COLO829 (cell line): ENCODE measurements around the gene CPEB3.

ENCODE experiments used
- DNase-seq: peaks from one replicate; pipeline ENCODE4 v3.0.0; 2012; ENCODE audit warnings: low spot score

CPEB3 gene

DNA sequence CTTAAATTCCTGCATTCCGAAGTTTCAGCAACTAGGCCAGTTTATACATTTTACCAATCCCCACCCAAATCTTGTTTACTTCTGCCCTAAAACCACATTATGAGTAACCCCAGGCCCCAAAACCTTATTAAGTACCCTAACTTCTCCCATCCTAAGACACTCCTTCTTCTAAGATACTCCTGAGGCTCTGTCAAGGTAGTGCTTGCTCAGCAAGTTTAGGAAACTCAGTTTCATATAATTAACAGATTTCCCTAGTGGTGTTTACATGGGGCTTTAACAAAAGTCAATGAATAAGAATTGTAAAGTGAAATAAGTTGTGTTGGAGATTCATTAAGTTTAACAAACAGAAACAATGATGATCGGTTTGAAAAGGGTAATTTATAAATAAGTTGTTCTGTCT lies 77.8 kb downstream of the CPEB3 start:
- no peak for DNase-seq

DNA sequence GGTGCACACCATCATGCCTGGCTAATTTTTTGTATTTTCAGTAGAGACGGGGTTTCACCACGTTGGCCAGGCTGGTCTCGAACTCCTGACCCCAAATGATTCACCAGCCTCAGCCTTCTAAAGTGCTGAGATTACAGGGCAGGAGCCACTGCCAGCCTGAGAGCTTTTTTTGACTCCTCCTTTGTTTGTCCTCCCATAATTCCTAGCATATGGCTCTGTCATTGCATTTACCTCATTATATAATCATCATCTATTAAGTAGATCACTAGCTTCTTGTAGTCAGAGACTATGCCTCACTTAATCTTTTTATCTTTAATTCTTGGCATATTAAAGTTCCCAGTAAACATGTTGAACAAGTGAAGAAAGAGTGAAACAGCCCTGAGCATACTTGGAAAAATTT lies 82.1 kb downstream of the CPEB3 start:
- no peak for DNase-seq

DNA sequence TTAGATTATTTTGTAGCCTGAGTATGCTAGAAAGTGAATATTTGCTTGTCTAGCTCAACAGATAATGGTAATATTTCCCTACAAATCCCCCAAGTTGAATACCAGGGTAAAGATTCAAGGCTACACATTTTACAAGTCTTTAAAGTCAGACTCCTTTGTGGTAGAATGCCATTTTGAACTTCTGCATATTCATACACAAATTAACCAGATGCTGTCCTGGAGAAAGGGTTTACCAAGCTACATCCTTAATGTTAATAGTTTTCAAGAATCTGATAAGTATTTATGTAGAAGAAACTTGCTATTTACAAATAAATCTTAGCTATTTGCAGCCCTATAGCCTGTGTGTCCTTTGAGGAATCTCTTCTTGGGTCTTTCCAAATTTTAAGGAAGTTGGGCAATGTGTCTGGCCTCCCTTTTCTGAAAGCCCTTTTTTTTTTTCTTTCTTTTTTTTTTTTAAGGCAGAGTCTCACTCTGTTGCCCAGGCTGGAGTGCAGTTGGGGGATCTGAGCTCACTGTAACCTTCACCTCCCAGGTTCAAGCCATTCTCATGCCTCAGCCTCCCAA lies 82.6 kb downstream of the CPEB3 start:
- DNase-seq: no peak

DNA sequence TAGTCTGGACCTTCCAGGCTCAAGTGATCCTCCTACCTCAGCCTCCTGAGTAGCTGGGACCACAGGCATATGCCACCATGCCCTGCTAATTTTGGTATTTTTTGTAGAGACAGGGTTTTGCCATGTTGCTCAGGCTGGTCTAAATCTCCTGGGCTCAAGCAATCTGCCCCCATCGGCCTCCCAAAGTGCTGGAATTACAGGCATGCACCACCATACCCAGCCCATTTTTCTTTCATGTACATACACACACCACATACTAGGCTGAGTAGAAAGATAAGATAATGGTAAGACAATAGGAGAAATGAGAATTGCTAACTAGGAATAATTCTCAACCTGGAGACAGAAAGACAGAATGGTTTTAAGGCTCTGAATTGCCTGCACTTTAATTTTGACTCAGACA lies 83.8 kb downstream of the CPEB3 start:
- no peak for DNase-seq

DNA sequence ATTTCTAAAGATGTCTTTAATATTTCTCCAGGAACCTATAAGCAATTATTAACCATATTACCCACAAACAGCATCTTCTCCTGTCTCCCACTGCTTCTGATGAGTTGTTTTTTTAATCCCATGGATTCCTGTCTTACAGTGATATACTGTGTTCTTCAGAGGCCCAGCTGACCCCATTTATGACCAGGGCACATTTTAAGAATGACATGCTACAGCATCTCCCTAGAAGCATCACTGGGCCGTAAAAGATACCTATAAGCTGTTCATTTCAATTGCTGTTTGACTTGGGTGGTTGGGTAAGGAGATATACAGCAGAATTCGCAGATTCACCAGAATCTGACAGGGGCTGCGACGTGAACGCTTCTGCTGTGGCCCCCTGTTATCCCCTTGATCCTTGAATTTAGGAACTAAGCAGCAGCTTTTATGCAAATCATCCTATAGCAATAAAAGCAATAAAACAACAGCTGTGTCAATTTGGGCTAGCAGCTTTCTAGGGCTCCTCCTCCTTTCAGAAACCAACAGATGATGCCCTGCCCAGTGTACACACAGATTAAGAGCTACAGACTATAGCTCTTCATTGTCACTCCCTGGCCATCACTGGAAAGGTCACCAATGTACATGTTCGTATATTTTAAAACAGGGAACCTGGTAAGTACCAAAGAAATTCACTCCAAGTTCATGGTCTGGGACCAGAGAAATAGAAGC lies 86.8 kb downstream of the CPEB3 start:
- DNase-seq: no peak

DNA sequence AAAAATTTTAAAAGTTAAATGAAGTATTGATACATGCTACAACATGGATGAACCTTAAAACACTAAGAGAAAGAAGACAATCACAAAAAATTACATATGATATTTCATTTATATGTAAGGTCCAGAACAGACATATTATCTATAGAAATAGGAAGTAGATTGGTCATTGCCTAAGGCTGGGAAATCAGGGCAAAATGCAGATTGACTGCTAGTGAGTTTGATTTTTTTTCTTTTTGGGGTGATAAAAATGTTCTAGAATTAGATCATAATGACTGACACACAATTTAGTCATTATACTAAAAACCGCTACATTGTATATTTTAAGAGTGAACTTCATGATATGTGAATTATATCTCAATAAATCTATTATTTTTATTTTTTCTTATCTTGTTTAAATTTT lies 88.3 kb downstream of the CPEB3 start:
- no peak for DNase-seq

DNA sequence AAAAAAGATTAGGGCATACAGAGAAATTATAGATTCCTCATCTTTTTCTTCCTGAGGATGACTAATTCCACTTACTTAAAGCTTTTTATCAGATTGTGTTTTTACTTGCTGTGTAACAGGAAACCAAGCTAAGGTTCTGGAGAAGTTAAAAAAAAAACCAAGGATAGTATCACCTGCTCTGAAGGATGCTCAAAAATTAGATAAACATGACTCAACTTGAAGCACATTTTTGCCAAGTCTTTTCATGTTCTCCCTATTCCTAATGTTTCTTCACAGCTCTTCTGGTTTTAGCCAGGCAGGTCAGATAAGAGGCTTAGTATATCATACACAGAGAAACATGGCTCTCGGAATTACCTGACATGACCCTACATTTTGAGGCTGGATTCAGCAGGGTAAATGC lies 90.3 kb downstream of the CPEB3 start:
- DNase-seq: no peak

DNA sequence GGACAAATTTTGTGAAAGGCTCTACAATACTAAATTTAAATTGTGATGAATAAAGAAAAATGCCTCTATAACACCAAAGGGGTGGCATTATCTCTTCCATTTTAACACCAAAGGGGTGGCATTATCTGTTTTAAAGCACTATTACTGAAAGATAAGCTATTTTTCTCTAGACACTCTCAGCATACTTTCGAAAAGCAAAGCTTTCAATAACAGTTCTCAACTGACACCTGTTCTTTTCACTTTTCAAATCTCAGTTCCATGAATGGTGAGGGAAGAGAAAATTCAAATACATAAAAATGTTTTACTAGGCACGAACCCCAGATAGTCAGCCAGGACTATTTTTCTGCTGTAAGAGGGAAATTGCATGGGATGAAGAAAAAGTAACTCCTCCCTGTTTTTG lies 103.8 kb downstream of the CPEB3 start:
- DNase-seq: no peak

DNA sequence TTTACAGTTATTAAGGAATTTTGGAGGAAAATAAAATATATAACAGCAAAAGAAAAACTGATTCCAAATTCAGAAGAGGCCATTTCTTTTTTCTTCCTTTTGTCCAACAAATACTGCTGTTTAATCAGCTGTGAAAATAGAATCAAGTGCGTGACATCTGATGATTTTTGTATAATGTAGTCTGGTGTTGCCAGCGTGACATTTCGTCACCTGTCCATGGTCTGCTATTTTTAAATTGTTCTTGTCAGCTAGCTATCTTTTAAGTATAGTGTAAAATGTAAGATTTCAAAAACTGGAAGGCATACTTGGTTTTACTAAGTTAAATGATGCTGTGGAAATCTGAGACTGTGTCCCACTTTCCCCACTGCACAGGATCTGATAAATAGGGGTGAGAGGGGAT lies 105.9 kb downstream of the CPEB3 start:
- no peak for DNase-seq

DNA sequence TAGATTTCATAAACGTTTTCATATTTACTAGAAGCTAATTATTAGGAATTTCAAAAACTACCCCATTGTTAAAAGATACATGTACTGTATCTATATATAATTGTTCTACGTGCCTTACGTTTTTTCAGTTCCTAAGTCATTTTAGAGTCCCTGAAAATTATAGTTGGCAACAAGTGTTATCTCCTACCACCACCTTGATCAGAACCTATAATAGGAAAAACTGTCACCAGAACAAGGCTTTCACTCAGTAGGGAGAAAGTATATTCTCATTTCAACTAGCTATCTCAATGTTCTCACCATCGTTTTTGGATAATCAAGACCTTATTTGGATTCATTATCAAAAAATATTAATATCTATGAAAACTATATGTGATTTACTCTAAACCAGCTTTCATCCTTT lies 107.7 kb downstream of the CPEB3 start:
- no peak for DNase-seq

DNA sequence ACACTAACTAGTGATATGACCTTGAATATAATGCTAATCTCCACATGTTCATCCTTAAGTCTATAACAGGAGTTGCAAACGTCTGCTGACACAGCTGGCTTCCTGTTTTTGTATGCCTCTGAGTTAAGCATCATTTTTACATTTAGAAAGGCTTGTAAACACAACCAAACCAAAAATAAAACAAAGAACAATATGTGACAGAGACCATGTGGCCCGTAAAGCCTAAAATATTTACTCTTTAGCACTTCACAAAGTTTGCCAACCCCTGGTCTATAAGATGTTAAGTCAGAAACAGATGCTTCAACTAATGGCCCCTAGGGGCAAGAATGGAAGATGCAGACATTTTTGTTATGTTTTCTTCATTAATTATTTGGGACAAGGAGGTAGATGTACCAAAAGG lies 109.3 kb downstream of the CPEB3 start:
- no peak for DNase-seq

DNA sequence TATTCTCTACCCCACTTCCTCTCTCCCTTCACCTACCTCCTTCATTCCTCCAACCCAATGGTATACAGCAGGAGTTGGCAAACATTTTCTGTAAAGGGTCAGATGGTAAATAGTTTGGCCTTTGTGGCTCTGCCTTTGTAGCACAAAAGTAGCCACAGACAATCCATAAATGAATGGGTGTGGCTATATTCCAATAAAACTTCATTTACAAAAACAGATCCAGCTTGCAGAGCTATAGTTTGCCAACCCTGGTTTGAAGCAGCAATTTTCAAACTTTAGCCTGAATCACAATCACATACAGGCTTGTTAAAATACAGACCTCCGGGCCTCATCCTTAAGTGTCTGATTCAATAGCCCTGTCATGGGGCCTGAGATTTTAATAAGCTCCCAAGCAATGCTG lies 110.5 kb downstream of the CPEB3 start:
- no peak for DNase-seq

DNA sequence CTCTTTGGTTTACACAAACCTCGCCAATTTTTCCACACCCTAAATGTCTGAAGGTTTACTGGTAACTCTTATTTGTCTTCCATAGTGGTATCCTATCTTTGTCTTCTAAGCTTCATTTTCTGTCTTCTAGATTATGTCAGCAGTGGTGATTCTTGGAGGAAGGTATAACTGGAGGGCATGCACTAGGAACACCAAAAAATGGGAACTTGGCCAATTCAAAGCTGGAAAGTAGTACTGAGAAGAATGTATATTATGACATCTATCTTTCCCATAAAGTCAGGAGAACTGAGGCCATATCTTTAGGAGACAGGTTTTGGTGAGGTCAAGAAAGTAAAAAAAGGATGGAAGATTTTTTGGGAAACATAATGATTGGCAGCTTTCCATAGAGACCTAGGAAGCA lies 113.3 kb downstream of the CPEB3 start:
- DNase-seq: no peak

DNA sequence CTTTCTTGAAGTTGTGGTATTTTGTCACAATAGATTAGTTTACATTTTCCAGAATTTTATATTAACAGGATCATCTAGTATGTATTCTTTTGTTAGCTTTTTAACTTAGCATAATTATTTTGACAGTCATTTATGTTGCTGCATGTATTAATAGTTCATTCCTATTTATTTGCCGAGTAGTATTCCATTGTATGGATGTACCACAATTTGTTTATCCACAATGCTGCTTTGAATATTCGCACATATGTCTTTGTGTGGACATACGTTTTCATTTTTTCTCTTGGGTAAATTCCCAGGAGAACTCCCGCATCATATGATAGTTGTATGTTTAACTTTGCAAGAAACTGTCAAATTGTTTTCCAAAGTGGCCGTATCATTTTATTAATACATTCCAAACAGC lies 115.7 kb downstream of the CPEB3 start:
- DNase-seq: no peak

DNA sequence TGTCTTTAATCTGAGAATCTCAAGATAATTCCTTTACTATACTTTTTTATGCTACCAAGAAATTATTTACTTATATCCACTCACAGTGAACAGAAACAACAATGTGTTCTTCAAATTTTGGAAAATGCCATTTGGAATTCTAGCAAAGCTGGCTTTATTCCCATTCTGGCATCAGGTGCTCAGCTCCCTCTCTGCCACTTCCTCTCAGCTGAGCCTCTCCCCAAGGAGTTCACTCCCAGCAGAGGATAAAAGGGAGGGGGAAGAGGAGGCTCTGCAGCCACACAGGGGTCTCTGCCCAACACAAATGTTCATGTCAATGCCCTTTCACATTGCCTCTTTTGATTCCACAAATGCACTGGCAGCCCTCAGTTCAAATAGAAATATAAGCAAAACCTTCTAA lies 116.9 kb downstream of the CPEB3 start:
- DNase-seq: no peak

DNA sequence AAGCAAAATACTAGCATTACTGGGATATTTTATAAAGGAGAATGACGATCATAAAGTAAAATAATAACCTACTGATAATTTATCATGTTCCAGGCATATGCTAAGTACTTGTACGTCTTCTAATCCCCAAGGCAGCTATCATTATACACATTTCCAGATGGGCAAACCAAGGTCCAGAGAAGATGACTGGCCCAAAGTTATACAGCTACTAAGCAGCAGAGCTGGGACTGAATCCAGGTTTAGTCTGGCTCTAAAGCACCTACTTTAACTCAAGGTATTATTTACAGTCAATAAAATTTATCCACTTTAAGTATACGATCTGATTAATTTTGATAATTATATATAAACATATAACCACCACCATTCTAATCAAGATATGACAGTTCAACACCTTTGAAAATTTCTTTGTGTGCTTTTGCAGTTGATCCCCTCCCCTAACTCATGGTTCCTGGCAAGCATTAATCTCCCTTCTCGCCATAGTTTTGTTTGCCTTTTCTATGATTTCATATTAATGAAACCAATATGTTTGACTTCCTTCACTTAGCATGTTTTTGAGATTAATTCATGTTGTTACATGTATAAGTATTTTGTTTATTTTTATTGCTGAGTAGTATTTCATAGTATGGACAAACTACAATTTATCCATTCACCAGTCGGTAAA lies 126.7 kb downstream of the CPEB3 start:
- DNase-seq: no peak

DNA sequence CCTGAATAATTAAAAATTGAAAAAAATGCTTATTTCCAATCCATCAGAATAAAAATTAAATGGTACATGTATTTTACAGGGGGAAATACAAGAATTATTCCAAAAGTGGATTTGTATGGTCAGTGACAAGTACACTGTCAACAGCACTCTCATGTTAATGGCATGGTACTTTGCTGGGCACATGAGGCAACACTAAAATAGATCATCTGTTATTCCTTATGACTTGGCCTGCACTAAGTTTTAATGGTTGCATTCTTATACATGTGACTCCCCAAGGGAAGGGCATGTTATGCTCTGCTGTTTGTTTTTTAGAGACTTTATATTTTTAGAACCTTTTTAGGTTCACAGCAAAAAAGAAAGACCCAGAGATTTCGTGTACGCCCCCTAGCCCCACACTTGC lies 128.3 kb downstream of the CPEB3 start:
- no peak for DNase-seq

DNA sequence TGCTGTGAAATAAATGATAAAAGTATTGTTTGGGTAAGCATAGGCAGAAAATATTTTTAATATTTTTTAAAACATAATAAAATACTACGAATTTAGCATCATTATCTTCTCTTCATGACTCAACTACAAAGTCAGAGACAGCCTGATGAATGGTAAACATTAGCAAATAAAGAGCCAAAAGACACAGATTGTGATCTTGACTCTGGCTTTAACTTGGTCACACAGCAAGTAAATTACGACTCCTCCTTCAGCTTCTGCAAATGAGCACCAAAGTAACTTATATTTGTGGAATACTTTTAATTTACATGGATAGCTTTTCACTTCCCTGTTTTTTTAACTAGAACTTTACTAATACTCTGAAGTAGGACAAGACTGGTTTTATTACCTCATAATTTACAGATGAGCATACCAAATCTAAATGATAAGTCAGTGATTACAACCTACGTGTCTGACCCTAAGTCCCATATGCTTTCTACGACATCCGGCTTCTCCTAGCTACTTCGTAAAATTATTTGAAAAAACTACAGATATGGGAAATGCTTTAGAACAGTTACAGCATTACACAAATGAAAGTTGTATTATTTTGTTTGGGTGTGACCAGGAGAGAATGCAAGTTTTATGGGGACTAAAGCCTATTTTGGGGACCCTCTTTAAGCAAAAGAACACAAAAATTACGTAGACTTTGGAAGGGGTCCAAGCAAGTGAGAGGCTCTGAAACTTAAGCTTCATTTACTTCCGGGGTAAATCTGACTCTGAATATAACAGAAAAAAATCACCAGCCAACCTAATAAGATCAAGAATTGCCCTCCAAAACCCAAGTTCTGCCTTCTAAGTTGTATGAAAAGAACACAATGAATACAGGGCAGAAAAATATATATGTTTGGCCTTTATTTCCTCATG lies 133.8 kb downstream of the CPEB3 start:
- no peak for DNase-seq

DNA sequence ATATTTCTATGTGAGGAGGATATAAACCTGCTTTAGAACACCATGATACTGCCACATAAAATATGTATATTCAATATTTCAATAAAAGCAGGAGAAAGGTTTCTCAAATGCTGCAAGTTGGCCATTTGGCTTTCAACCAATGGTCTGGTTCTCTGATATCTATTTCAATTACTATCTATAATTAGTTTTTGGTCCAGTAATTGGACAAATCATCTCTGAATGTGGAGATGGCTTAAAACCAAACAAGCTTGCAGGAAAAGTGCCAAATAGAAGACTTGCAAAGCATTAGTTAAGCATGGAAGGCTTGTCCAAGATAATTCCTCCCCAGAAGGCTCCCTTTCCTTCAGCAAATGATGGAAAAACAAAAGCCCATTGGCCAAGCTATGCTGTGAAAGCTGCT lies 140.1 kb downstream of the CPEB3 start:
- no peak for DNase-seq

DNA sequence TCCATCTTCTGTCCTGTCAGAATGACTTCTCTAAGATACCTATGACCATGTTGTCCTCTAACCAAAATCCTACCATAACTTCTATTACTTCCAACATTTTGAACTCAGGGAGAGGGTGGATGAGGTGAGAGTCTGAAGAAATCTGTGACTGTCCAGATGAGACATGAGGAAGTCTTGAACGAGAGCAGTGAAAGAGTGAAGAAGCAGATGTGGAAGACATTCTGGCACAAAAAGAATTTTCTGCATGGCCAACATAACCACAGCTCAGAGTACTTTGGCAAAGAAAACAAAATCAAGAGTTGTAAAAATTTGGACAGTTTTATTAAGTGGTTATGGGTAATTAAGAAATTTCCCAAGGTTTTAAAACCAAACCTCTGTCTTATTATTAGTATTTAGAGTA lies 141.6 kb downstream of the CPEB3 start:
- DNase-seq: no peak

DNA sequence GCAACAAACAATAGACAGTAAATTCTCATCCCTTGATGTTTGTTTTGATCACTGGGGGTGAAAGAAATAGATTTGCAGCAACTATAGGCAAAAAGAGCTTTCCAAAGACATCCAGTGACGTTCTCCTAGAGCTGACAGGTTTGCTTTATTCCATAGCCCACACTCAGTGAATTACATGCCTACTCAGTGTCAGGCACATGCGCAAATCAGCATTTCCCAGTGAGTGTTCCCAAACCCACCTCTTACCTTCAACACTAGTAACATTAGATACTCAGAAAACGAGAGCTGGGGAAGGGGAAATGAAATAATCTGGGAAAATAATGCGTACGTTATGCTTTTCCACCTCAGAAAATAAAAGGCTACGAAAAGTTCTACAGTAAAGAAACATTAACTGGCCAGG lies 144.1 kb downstream of the CPEB3 start:
- DNase-seq: no peak

DNA sequence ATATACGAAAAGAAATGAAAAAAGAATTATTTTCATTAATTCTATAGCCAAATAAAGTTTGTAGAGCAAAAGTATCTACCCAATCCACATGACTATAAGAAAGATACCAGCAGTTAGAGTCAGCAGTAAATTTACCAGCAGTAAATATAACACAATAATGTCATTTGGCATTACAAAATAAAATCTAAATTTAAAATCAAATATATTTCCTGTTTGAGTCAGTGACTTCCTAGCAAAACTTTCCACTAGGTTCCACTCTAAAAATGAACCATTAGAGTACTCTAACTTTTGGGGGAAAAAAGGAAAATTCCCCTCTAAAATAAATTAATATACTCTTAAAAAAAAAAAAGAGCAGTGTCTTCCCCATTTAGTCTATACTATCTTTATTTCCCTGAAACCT lies 144.8 kb downstream of the CPEB3 start:
- DNase-seq: no peak

DNA sequence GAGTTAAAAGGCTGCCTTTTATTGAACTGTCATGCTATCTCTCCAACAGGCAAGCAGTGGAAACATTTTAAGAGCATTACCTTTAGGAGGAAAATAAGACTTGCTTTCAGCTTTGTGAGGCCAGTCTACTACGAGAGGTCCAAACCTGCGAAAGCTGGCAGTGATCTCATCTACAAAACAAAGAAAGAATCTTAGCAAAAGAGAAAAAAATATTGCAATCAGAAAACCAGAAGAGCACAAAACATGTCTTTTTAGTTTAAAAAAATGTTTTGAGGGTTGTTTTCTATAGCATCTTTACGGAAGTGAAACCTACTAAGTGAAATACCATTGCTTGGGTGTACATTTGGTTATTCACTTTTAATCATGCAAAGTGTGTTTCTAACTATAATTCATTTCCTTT lies 147.9 kb downstream of the CPEB3 start:
- no peak for DNase-seq
